NB4 (cell line): ENCODE data around the gene LCT.

Experiments
- DNase-seq: peaks from one replicate; pipeline ENCODE4 v3.0.0; 2010; ENCODE audit warnings: low read depth
- H3K4me3 ChIP-seq: one replicate; pipeline ENCODE4 v1.5.1; 2011; ENCODE audit warnings: mild to moderate bottlenecking, low read depth, low read length, moderate library complexity
- CTCF ChIP-seq: IDR thresholded peaks from one replicate; pipeline ENCODE4 v1.5.1; 2012; ENCODE audit warnings: low read depth, low read length
- MAX ChIP-seq: IDR thresholded peaks from 2 replicates; pipeline ENCODE4 v1.6.1; 2011; ENCODE audit warnings: low read depth, low read length
- MYC ChIP-seq: IDR thresholded peaks from 2 replicates; pipeline ENCODE4 v1.6.1; 2011; ENCODE audit warnings: low read depth, low read length
- POLR2A ChIP-seq: IDR thresholded peaks from 2 replicates; pipeline ENCODE4 v1.6.1; 2011; ENCODE audit warnings: mild to moderate bottlenecking; ENCODE audit not compliant: insufficient read length; ENCODE audit errors: extremely low read depth

The LCT gene

GRCh38 chr2:135755573-135755972 is 81.4 kb downstream of the LCT start:
- TF ChIP-seq POLR2A (no peak), CTCF (no peak), MYC (no peak), MAX (no peak)
- H3K4me3 ChIP-seq, result no peak overlapping the region
- DNase-seq, result no peak

- DNase-seq, result no peak
- H3K4me3 ChIP-seq, result no peak overlapping the region
- TF ChIP-seq MYC (no peak), MAX (no peak), CTCF (no peak), POLR2A (no peak)
Measured at GRCh38 chr2:135745545-135745944, 91.4 kb downstream of the LCT start.

GRCh38 chr2:135744760-135745314 is 92.1 kb downstream of the LCT start:
- peak; percentile 69 for DNase-seq
- TF ChIP-seq CTCF (peak; percentile 41), MAX (peak; percentile 45; the same call in 1 of the 2 replicates), POLR2A (no peak), MYC (no peak)
- H3K4me3 ChIP-seq, result no peak overlapping the region

DNA sequence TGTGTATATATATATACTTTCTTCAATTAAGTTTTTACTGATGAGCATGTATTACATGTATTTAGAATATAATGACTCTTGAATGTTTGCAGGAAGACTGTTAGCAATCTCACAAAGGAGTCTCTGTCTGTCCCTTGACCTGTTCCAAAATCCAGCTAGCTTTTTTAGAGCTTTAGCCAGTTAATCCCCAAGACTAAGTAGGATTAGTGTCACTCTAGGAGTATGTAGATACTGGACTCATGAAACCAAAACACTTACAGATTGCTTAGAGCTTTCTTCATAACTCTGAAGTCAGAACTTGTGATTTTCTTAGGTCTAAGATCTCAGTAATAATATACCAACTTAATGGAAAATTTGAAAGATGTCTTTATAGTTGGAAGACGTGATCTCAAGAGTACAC is 93.1 kb downstream of the LCT start:
- no peak for DNase-seq
- TF ChIP-seq POLR2A (no peak), MAX (no peak), CTCF (no peak), MYC (no peak)
- peak overlapping the region; percentile 95 for H3K4me3 ChIP-seq

DNA sequence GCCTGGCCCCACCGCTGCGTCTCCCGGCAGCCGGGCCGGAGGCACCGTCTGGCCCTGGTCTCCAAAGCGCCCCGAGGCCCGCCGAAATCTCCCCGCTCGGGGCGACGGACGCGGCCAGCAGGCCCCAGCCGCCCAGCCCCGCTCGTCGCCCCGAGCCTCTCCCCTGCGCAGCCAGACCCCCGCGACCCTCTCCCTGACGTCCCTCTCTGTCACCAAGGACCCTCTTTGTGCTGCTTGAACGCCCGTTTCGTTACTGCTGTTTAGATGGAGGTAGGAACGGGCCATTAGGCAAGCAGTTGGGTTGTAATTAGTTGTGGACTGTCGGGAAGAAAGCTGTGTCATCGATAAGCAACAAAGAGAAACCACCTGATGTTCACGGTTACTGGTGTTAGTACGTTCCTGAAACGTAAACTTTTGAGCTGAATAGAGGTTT is 94.6 kb downstream of the LCT start:
- TF ChIP-seq MAX (peak; percentile 38; the same call in 1 of the 2 replicates), POLR2A (no peak)
- peak overlapping the region; percentile 95 for H3K4me3 ChIP-seq
- DNase-seq, result peak; percentile 75

DNA sequence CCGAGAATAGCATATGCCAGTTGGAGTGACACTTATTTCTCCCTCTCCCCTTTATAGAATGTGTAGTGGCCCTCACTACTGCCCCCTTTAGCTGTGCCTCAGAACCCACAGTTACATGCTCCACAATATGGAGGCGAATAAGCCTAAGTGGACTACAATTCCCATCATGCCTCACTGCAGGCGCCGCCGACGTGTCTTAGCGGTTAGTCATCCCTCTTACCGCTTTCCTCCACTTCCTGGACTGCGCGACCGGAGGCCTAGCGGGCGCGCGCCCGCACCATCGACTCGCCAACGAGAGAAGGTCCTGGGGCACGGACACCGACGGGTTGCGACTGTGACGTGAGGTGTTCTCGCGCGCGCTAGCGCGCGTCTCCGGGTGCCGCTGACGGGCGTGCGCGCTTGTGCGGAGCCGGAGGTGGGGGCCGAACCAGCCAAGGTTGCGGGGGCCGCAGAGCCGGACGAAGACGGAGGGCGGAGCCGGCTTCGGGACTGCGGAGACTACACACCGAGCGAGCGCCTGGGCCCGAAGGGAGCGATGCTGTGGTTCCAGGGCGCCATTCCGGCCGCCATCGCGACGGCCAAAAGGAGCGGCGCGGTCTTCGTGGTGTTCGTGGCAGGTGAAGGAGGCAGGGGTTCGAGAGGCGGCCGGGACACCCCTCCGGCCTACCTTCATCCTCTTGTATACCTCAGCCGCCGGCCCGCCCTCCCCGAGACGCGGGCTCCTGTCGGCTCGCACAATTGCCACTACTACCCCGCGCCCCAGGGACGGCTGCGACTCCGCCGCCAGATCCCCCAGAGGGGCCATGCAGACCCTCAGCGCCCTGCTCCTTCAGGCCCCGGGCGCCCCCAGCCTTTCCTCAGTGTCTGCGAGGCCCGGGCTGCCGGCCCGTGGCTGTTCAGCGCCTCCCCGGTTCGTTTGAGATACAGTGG is 95.3 kb downstream of the LCT start, which contains the start of gene UBXN4:
Gene UBXN4 (plus strand): TSS at position 461 of the 930 bp plus-strand sequence. CDS start 75 bp downstream, at position 536.
- peak; percentile 100 for DNase-seq
- TF ChIP-seq MYC (peak; percentile 74), POLR2A (peak; percentile 78), CTCF (peak; percentile 75), MAX (no peak; the same call in 1 of the 2 replicates)
- peak within 1 kb of the TSS; percentile 95 for H3K4me3 ChIP-seq
